ENCODE measurements around the gene MICU1.

The MICU1 gene

GRCh38 chr10:72523932-72524396, 101.9 kb downstream of the MICU1 start:
- H3K4me3 ChIP-seq (ENCODE audit: low read depth, low read length): no peak overlapping the region
- no peak for DNase-seq (ENCODE audit: low read depth)

GRCh38 chr10:72523062-72523461, 102.8 kb downstream of the MICU1 start:
- no peak for DNase-seq (ENCODE audit: low read depth)
- H3K4me3 ChIP-seq (ENCODE audit: low read depth, low read length): no peak overlapping the region
- TF ChIP-seq CTCF (IDR thresholded peaks at IDR 0.05; ENCODE audit: insufficient read depth, low read depth, low read length, missing control alignments): no peak

More at GRCh38 chr10:72523932-72524396, 101.9 kb downstream of the MICU1 start:
- TF ChIP-seq CTCF (IDR thresholded peaks at IDR 0.05; ENCODE audit: insufficient read depth, low read depth, low read length, missing control alignments): no peak

GRCh38 chr10:72517244-72517643, 108.6 kb downstream of the MICU1 start:
- no peak for DNase-seq (ENCODE audit: low read depth)
- no peak overlapping the region for H3K4me3 ChIP-seq (ENCODE audit: low read depth, low read length)
- TF ChIP-seq CTCF (IDR thresholded peaks at IDR 0.05; ENCODE audit: insufficient read depth, low read depth, low read length, missing control alignments): no peak

GRCh38 chr10:72515455-72515854, 110.4 kb downstream of the MICU1 start:
- no peak for DNase-seq (ENCODE audit: low read depth)
- no peak overlapping the region for H3K4me3 ChIP-seq (ENCODE audit: low read depth, low read length)
- TF ChIP-seq CTCF (IDR thresholded peaks at IDR 0.05; ENCODE audit: insufficient read depth, low read depth, low read length, missing control alignments): no peak

GRCh38 chr10:72513910-72514309, 112.0 kb downstream of the MICU1 start:
- H3K4me3 ChIP-seq (ENCODE audit: low read depth, low read length): no peak overlapping the region
- TF ChIP-seq CTCF (IDR thresholded peaks at IDR 0.05; ENCODE audit: insufficient read depth, low read depth, low read length, missing control alignments): no peak
- DNase-seq (ENCODE audit: low read depth): no peak

GRCh38 chr10:72511459-72511858, 114.4 kb downstream of the MICU1 start:
- H3K4me3 ChIP-seq (ENCODE audit: low read depth, low read length): no peak overlapping the region
- no peak for TF ChIP-seq CTCF (IDR thresholded peaks at IDR 0.05; ENCODE audit: insufficient read depth, low read depth, low read length, missing control alignments)
- DNase-seq (ENCODE audit: low read depth): no peak

GRCh38 chr10:72509941-72510340, 115.9 kb downstream of the MICU1 start:
- H3K4me3 ChIP-seq (ENCODE audit: low read depth, low read length): no peak overlapping the region
- no peak for TF ChIP-seq CTCF (IDR thresholded peaks at IDR 0.05; ENCODE audit: insufficient read depth, low read depth, low read length, missing control alignments)
- DNase-seq (ENCODE audit: low read depth): no peak
